ENCODE results near the gene ZNF532. TPM values are rescaled to one million over a fixed set of nuclear protein-coding genes. Genes with fewer than 3 reads are reported as not detected.

ZNF532 gene
- total RNA-seq, 1 donor from 2014 or later: 137 TPM

DNA sequence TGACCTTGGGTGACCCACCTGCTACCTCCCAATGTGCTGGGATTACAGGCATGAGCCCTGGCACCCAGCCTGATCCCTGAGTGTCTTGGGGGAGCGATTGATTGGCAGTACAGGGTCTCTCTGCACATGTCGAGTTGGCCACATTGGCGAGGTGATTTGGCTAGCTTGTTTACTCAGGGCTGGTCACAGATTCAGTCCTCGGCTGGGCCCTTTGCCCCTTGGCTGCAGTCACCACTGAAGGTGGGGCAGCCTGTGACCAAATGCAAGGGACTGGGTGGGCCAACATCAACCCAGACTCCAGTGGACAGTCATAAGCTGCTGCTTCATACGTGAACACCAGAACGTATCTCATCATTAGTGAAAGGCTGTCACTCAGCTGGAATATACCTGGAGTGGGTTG is 114.9 kb downstream of the ZNF532 start:
- Histone ChIP-seq H4K20me1 (ENCODE audit: low read depth) (no peaks in the 10 kb centered on the region), H3F3A (ENCODE audit: low read depth) (no peaks in the 10 kb centered on the region), H3K9me3 (ENCODE audit: low read depth) (no peaks in the 10 kb centered on the region), H3K9ac (no peak overlapping the region), H3K4me2 (no peak overlapping the region), H3K36me3 (no peaks in the 10 kb centered on the region), H2AFZ (replicated peaks) (no peak overlapping the region), H3K79me2 (ENCODE audit: low read depth) (peaks cover 10% of the 10 kb centered on the region), H3K27ac (no peak overlapping the region), H3K27me3 (no peaks in the 10 kb centered on the region), H3K4me1 (no peaks in the 10 kb centered on the region), H3K4me3 (no peak overlapping the region)
- Mint-ChIP-seq H3K27ac (peak overlapping the region; percentile 19), H3K27me3 (ENCODE audit: insufficient read depth, low read depth) (no peaks in the 10 kb centered on the region), H3K9me3 (no peaks in the 10 kb centered on the region), H3K4me1 (peaks cover 11% of the 10 kb centered on the region), H3K36me3 (peaks cover 49% of the 10 kb centered on the region), H3K4me3 (no peak overlapping the region)
- DNase-seq (ENCODE audit: low spot score): no peak
- no peak for TF ChIP-seq CTCF (IDR thresholded peaks at IDR 0.05)
- no peak for TF ChIP-seq EZH2 (IDR thresholded peaks at IDR 0.05)
- no peak for TF ChIP-seq EZH2phosphoT487 (IDR thresholded peaks at IDR 0.05)

DNA sequence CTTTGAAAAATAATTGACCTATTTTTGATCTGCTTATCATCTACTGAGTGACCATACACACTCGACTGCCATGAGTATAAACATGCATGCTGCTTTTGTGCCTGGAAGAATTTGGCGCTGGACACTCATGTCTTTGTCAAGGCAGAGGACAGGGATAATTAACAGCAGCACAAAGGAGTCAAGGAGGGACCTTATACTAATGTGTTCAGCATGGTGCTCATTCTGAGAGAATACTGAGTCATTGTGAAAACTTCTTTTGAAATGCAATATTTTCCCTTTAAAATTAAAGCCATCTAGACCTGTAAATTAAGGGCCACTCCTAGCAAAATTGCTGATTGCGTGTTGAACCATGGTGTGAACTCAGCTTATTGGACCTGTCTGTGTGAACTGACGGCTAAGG is 116.3 kb downstream of the ZNF532 start:
- Mint-ChIP-seq H3K4me3 (no peak overlapping the region), H3K4me1 (no peaks in the 10 kb centered on the region), H3K27me3 (ENCODE audit: insufficient read depth, low read depth) (no peaks in the 10 kb centered on the region), H3K27ac (no peak overlapping the region), H3K36me3 (peaks cover 47% of the 10 kb centered on the region), H3K9me3 (no peaks in the 10 kb centered on the region)
- no peaks in the 10 kb centered on the region for H3K9me3 ChIP-seq (ENCODE audit: low read depth)
- H3K9ac ChIP-seq: no peak overlapping the region
- TF ChIP-seq EZH2 (IDR thresholded peaks at IDR 0.05) (no peak), CTCF (IDR thresholded peaks at IDR 0.05) (no peak), EZH2phosphoT487 (IDR thresholded peaks at IDR 0.05) (no peak)
- H2AFZ ChIP-seq (replicated peaks): no peak overlapping the region
- H4K20me1 ChIP-seq (ENCODE audit: low read depth): no peaks in the 10 kb centered on the region
- H3K4me3 ChIP-seq: no peak overlapping the region
- peaks cover 4% of the 10 kb centered on the region for H3K79me2 ChIP-seq (ENCODE audit: low read depth)
- H3K36me3 ChIP-seq: no peaks in the 10 kb centered on the region
- no peak for DNase-seq (ENCODE audit: low spot score)
- H3K27me3 ChIP-seq: no peaks in the 10 kb centered on the region
- no peaks in the 10 kb centered on the region for H3K4me1 ChIP-seq
- H3F3A ChIP-seq (ENCODE audit: low read depth): no peaks in the 10 kb centered on the region
- H3K4me2 ChIP-seq: no peak overlapping the region
- no peak overlapping the region for H3K27ac ChIP-seq

GRCh38 chr18:58983260-58984155 is 118.8 kb downstream of the ZNF532 start:
- peaks cover 50% of the 10 kb centered on the region for H3K36me3 Mint-ChIP-seq
- no peak overlapping the region for H3K27ac ChIP-seq
- H3K27ac Mint-ChIP-seq: peak overlapping the region; percentile 60

More at GRCh38 chr18:58983260-58984155, 118.8 kb downstream of the ZNF532 start:
- Mint-ChIP-seq H3K9me3 (peaks cover under 1% of the 10 kb centered on the region), H3K27me3 (ENCODE audit: insufficient read depth, low read depth) (no peaks in the 10 kb centered on the region), H3K4me1 (no peaks in the 10 kb centered on the region), H3K4me3 (no peak overlapping the region)
- no peak for DNase-seq (ENCODE audit: low spot score)
- Histone ChIP-seq H4K20me1 (ENCODE audit: low read depth) (no peaks in the 10 kb centered on the region), H3K4me1 (no peaks in the 10 kb centered on the region), H3K9me3 (ENCODE audit: low read depth) (no peaks in the 10 kb centered on the region), H3K4me2 (no peak overlapping the region), H3K9ac (no peak overlapping the region), H3K79me2 (ENCODE audit: low read depth) (no peaks in the 10 kb centered on the region), H3K27me3 (no peaks in the 10 kb centered on the region), H3K4me3 (no peak overlapping the region), H3K36me3 (no peaks in the 10 kb centered on the region), H3F3A (ENCODE audit: low read depth) (peaks cover 8% of the 10 kb centered on the region), H2AFZ (replicated peaks) (no peak overlapping the region)
- no peak for TF ChIP-seq CTCF (IDR thresholded peaks at IDR 0.05)
- TF ChIP-seq EZH2phosphoT487 (IDR thresholded peaks at IDR 0.05): no peak
- TF ChIP-seq EZH2 (IDR thresholded peaks at IDR 0.05): no peak
